ENCODE data around the gene ZNF778. TPM values are rescaled to one million over a fixed set of nuclear protein-coding genes. Genes with fewer than 3 reads are reported as not detected.
"Not testable (repeated sequence)": the region's sequence is repeated elsewhere in the genome, so short reads cannot be mapped to it uniquely, and the experiment has no call there.

Gene ZNF778
- total and polyA plus RNA-seq, 2 experiments from 2014 or later, result 1.3 to 2.9 TPM

GRCh38 chr16:89187032-89187769 lies 30.3 kb upstream of the ZNF778 start:
- H3K9me3 ChIP-seq (ENCODE audit: low read depth), result no peaks in the 10 kb centered on the region
- H3K27me3 ChIP-seq, result no peaks in the 10 kb centered on the region
- no peak overlapping the region for H2AFZ ChIP-seq
- peaks cover 5% of the 10 kb centered on the region for H3K4me1 ChIP-seq (ENCODE audit: insufficient read depth)
- no peak overlapping the region for H3K4me3 ChIP-seq
- no peak overlapping the region for H3K4me2 ChIP-seq
- TF ChIP-seq EZH2phosphoT487 (IDR thresholded peaks at IDR 0.05; ENCODE audit: low read depth, severe bottlenecking, unreplicated experiment) (no peak), CTCF (IDR thresholded peaks at IDR 0.05; ENCODE audit: poor library complexity) (no peak), EZH2 (IDR thresholded peaks at IDR 0.05; ENCODE audit: borderline replicate concordance) (no peak)
- no peak for DNase-seq (ENCODE audit: low spot score)
- no peak overlapping the region for H3K27ac ChIP-seq
- WGBS (ENCODE audit: low lambda C conversion rate, missing lambda C conversion rate), result 84% methylated on average over 19 of the region's 19 CpGs
- no peaks in the 10 kb centered on the region for H4K20me1 ChIP-seq (ENCODE audit: insufficient read depth, poor library complexity, severe bottlenecking)
- no peaks in the 10 kb centered on the region for H3K36me3 ChIP-seq (replicated peaks; ENCODE audit: insufficient read depth, low read depth)
- H3K79me2 ChIP-seq, result no peaks in the 10 kb centered on the region
- no peaks in the 10 kb centered on the region for H3K9me2 ChIP-seq (replicated peaks; ENCODE audit: insufficient read depth)

DNA sequence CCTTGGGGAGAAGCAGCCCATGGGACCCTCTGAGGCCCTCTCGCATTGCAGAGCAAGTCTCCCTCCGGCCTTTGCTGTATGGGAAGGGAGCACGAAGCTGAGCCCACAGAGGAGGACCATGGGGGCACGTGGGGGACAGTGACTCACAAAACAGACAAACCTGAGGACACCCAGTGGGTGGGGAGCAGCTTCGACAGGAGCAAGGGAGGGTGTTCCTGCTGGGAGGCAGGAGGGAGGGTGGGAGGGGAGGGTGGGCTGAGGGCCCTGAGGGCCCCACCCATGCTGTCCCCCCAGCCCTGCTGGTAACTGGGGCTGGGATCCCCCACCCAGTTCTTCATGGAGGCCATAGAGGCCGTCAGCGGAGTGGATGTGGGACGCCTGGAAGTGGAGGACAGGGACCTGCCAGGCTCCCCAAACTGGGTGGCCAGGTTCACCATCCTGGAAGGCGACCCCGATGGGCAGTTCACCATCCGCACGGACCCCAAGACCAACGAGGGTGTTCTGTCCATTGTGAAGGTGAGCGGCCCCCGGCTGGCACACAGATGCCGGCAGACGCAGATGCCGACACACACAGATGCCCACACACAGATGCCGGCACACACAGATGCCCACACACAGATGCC lies 29.6 kb upstream of the ZNF778 start:
- Histone ChIP-seq H3K9me2 (replicated peaks; ENCODE audit: insufficient read depth) (no peaks in the 10 kb centered on the region), H3K36me3 (replicated peaks; ENCODE audit: insufficient read depth, low read depth) (no peaks in the 10 kb centered on the region), H3K4me2 (no peak overlapping the region), H3K9me3 (ENCODE audit: low read depth) (no peaks in the 10 kb centered on the region), H3K4me3 (no peak overlapping the region), H3K79me2 (no peaks in the 10 kb centered on the region), H3K27ac (no peak overlapping the region), H2AFZ (no peak overlapping the region), H3K27me3 (no peaks in the 10 kb centered on the region), H3K4me1 (ENCODE audit: insufficient read depth) (peaks cover 6% of the 10 kb centered on the region), H4K20me1 (ENCODE audit: insufficient read depth, poor library complexity, severe bottlenecking) (no peaks in the 10 kb centered on the region)
- 81% methylated on average over 17 of the region's 19 CpGs for WGBS (ENCODE audit: low lambda C conversion rate, missing lambda C conversion rate)
- TF ChIP-seq EZH2 (IDR thresholded peaks at IDR 0.05; ENCODE audit: borderline replicate concordance) (no peak), EZH2phosphoT487 (IDR thresholded peaks at IDR 0.05; ENCODE audit: low read depth, severe bottlenecking, unreplicated experiment) (no peak), CTCF (IDR thresholded peaks at IDR 0.05; ENCODE audit: poor library complexity) (no peak)
- DNase-seq (ENCODE audit: low spot score), result no peak

DNA sequence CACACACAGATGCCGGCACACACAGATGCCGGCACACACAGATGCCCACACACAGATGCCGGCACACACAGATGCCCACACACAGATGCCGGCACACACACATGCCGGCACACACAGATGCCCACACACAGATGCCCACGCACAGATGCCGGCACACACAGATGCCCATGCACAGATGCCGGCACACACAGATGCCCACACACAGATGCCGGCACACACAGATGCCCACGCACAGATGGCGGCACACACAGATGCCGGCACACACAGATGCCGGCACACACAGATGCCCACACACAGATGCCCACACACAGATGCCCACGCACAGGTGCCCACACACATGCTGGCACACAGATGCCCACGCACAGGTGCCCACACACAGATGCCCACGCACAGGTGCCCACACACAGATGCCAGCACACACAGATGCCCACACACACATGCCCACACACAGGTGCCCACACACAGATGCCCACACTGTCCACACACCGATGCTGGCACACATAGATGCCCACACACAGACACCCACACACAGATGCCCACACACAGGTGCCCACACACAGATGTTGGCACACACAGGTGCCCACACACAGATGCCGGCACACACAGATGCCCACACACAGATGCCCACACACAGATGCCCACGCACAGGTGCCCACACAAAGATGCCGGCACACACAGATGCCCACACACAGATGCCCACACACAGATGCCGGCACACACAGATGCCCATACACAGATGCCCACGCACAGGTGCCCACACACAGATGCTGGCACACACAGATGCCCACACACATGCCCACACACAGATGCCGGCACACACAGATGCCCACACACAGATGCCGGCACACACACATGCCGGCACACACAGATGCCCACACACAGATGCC lies 28.8 kb upstream of the ZNF778 start:
- WGBS (ENCODE audit: low lambda C conversion rate, missing lambda C conversion rate), result 93% methylated on average over 14 of the region's 25 CpGs

More for the DNA sequence above, 28.8 kb upstream of the ZNF778 start:
- not testable (repeated sequence) for H3K27ac ChIP-seq; H4K20me1 ChIP-seq (ENCODE audit: insufficient read depth, poor library complexity, severe bottlenecking); H3K4me2 ChIP-seq; H3K4me1 ChIP-seq (ENCODE audit: insufficient read depth); H3K4me3 ChIP-seq; H3K79me2 ChIP-seq; DNase-seq (ENCODE audit: low spot score); H3K36me3 ChIP-seq (replicated peaks; ENCODE audit: insufficient read depth, low read depth); H2AFZ ChIP-seq; H3K27me3 ChIP-seq; H3K9me3 ChIP-seq (ENCODE audit: low read depth); H3K9me2 ChIP-seq (replicated peaks; ENCODE audit: insufficient read depth)

Data from hepatocyte (in vitro differentiated cells).